Spleen (tissue), 7 donors: ENCODE data around the gene MICAL3.

Experiments
- POLR2A ChIP-seq, 3 donors: fragments of 450-650 bp; IDR thresholded peaks; one replicate each; pipeline ENCODE4 v1.5.1; 2017; ENCODE audit warnings: antibody characterized with exemption in 3 of 3, mild to moderate bottlenecking in 1 of 3
- POLR2AphosphoS5 ChIP-seq, 3 donors: sonication (generic); formaldehyde crosslinking; IDR thresholded peaks; one replicate each; pipeline ENCODE4 v1.5.1; 2017; ENCODE audit warnings: antibody characterized with exemption in 3 of 3
- TF ChIP-seq, protein P1 (sequence below), 11 experiments: fragments of 200-600 bp in 7 of 11; fragments of 450-650 bp in 4 of 11; sonication (generic) in 4 of 11; IDR thresholded peaks in 8 of 11; conservative IDR thresholded peaks in 3 of 11; 1 replicate in 7 of 11; 2 replicates in 4 of 11; pipeline versions ENCODE4 v1.4.0 to v1.8.0; 2016 to 2021; ENCODE audit warnings: antibody characterized with exemption in 11 of 11, inconsistent platforms in 4 of 11, mild to moderate bottlenecking in 1 of 11
- donor health status: DM: no; HTN: no; CAD: no; lungs with moderate emphysema.
- donor health status: DM: no; HTN: no; CAD: no.
- donor health status: DM: no; HTN: no; CAD: no.

DNA sequence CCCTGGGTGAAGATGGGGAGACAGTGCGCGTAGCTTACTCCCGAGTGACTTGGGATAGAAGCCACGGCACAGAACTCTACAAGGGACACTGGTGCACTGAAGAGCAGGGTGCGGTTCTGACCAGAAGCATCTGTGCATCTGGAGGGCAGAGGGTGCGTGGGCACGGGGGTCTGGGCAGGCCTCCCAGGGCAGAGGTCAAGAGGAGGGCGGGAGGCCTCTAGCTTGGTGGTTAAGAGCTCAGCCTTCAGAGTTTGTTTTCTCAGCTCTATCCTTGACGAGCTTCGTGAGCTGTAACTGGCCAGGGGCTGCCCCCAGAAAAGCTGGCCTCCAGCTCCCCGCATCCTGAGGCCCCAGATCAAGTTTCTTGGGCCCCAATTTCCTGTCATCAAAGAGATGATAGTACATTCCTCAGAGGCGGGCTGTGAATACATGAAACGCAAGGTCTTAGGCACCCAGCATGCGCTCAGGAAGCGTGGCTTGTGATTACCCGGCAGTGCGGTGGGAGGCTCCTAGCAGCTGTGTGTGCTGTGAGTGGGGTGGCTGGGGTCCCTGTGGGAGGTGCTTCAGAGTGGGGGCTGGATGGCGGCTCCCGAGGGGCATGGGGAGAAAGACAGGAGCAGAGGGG is 244.1 kb downstream of the MICAL3 start:
- TF ChIP-seq, protein P1, sequence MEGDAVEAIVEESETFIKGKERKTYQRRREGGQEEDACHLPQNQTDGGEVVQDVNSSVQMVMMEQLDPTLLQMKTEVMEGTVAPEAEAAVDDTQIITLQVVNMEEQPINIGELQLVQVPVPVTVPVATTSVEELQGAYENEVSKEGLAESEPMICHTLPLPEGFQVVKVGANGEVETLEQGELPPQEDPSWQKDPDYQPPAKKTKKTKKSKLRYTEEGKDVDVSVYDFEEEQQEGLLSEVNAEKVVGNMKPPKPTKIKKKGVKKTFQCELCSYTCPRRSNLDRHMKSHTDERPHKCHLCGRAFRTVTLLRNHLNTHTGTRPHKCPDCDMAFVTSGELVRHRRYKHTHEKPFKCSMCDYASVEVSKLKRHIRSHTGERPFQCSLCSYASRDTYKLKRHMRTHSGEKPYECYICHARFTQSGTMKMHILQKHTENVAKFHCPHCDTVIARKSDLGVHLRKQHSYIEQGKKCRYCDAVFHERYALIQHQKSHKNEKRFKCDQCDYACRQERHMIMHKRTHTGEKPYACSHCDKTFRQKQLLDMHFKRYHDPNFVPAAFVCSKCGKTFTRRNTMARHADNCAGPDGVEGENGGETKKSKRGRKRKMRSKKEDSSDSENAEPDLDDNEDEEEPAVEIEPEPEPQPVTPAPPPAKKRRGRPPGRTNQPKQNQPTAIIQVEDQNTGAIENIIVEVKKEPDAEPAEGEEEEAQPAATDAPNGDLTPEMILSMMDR (IDR thresholded peaks at IDR 0.05 in 8 of 11, conservative IDR thresholded peaks at IDR 0.05 in 3 of 11), result no peak
- TF ChIP-seq POLR2A (IDR thresholded peaks at IDR 0.05), result no peak
- TF ChIP-seq POLR2AphosphoS5 (IDR thresholded peaks at IDR 0.05), result no peak
